ENCODE measurements around the gene FIP1L1. TPM values are rescaled to one million over a fixed set of nuclear protein-coding genes. Genes with fewer than 3 reads are reported as not detected.
A peak's percentile ranks its signal among the peaks of the same experiment; 100 is the strongest.

The FIP1L1 gene
- total and polyA plus RNA-seq, 2 of the 13 experiments (the other 11 are each of a cell fraction or from before 2014, with no cell fraction given) = 14.9 to 69.4 TPM

- TF ChIP-seq FOXP4 (CRISPR knock-in tag; IDR thresholded peaks at IDR 0.05) (peak; percentile 58), FOSL1 (CRISPR knock-in tag; IDR thresholded peaks at IDR 0.05; ENCODE audit: borderline replicate concordance) (peak; percentile 72; the same call in 1 of the 2 replicates), NR2F6 (IDR thresholded peaks at IDR 0.05) (peak; percentile 98), NR2F6 (CRISPR knock-in tag; IDR thresholded peaks at IDR 0.05) (peak; percentile 94), ZNF350 (CRISPR knock-in tag; IDR thresholded peaks at IDR 0.05; ENCODE audit: borderline replicate concordance, low read depth) (no peak), HOMEZ (CRISPR knock-in tag; IDR thresholded peaks at IDR 0.05; ENCODE audit: low read depth) (0 out of 2 replicates have a peak, but pooled peaks have one; percentile 23), MIXL1 (CRISPR knock-in tag; IDR thresholded peaks at IDR 0.05) (peak; percentile 35; the same call in 1 of the 2 replicates), KAT7 (CRISPR knock-in tag; IDR thresholded peaks at IDR 0.05; ENCODE audit: borderline replicate concordance) (no peak), GFI1 (CRISPR knock-in tag; IDR thresholded peaks at IDR 0.05; ENCODE audit: borderline replicate concordance) (peak; percentile 82), NR2F1 (CRISPR knock-in tag; IDR thresholded peaks at IDR 0.05) (peak; percentile 64 to 97; a peak in 3 of 4 replicates), MAFF (IDR thresholded peaks at IDR 0.05; ENCODE audit: low read depth, low read length) (no peak), PTBP1 (IDR thresholded peaks at IDR 0.05; ENCODE audit: low read depth, low read length, poor library complexity, severe bottlenecking) (no peak), NFYC (CRISPR knock-in tag; IDR thresholded peaks at IDR 0.05) (no peak), FOXA3 (CRISPR knock-in tag; IDR thresholded peaks at IDR 0.05) (peak; percentile 88), FOXP1 (IDR thresholded peaks at IDR 0.05) (no peak), FOXP1 (CRISPR knock-in tag; IDR thresholded peaks at IDR 0.05) (peak; percentile 74; the same call in 1 of the 2 replicates), TCF7 (IDR thresholded peaks at IDR 0.05; ENCODE audit: low read depth) (peak; percentile 80), BRCA1 (CRISPR knock-in tag; IDR thresholded peaks at IDR 0.05) (no peak), FOXO1 (CRISPR knock-in tag; IDR thresholded peaks at IDR 0.05) (peak; percentile 21; the same call in 1 of the 2 replicates), ZNF343 (CRISPR knock-in tag; IDR thresholded peaks at IDR 0.05) (no peak), HMGXB4 (CRISPR knock-in tag; IDR thresholded peaks at IDR 0.05; ENCODE audit: borderline replicate concordance in 1 of 2, low read depth in 1 of 2) (no peak), FOXA1 (IDR thresholded peaks at IDR 0.05) (no peak), FOXA1 (CRISPR knock-in tag; IDR thresholded peaks at IDR 0.05) (peak; percentile 89), HDAC2 (CRISPR knock-in tag; IDR thresholded peaks at IDR 0.05) (peak; percentile 59), ARID3A (IDR thresholded peaks at IDR 0.05; ENCODE audit: low read depth, low read length) (peak; percentile 90), TCF12 (IDR thresholded peaks at IDR 0.05) (no peak), TCF12 (CRISPR knock-in tag; IDR thresholded peaks at IDR 0.05) (no peak), DR1 (CRISPR knock-in tag; IDR thresholded peaks at IDR 0.05) (no peak), GATAD2A (CRISPR knock-in tag; IDR thresholded peaks at IDR 0.05) (peak; percentile 47; the same call in 1 of the 2 replicates)
These were observed 82.1 kb downstream of the FIP1L1 start (continued) for GRCh38 chr4:53459548-53459947.
